ENCODE results near the gene TM4SF1. TPM values are rescaled to one million over a fixed set of nuclear protein-coding genes. Genes with fewer than 3 reads are reported as not detected.

Gene TM4SF1
- total RNA-seq, 1 donor from 2014 or later, result 97.7 TPM

GRCh38 chr3:149386299-149386606, 8.8 kb upstream of the TM4SF1 start:
- intact Hi-C loops (cut with DNase I), result no loop called here
- Histone ChIP-seq H3K4me3 (no peak overlapping the region), H3K27me3 (no peaks in the 10 kb centered on the region), H3K4me1 (peaks cover 29% of the 10 kb centered on the region), H3K9me3 (no peaks in the 10 kb centered on the region), H3K36me3 (no peaks in the 10 kb centered on the region), H3K27ac (peak overlapping the region; percentile 61)
- TF ChIP-seq CTCF (IDR thresholded peaks at IDR 0.05) (no peak), POLR2A (IDR thresholded peaks at IDR 0.05) (no peak), POLR2AphosphoS5 (IDR thresholded peaks at IDR 0.05; ENCODE audit: insufficient read depth in 1 of 2, low read depth in 1 of 2) (no peak)
- no peak for DNase-seq (ENCODE audit: extremely low spot score in 2 of 2)

GRCh38 chr3:149385617-149386298, 8.3 kb upstream of the TM4SF1 start:
- Histone ChIP-seq H3K4me1 (peaks cover 29% of the 10 kb centered on the region), H3K27me3 (no peaks in the 10 kb centered on the region), H3K27ac (peak overlapping the region; percentile 61), H3K36me3 (no peaks in the 10 kb centered on the region), H3K4me3 (no peak overlapping the region), H3K9me3 (no peaks in the 10 kb centered on the region)
- TF ChIP-seq POLR2AphosphoS5 (IDR thresholded peaks at IDR 0.05; ENCODE audit: insufficient read depth in 1 of 2, low read depth in 1 of 2) (no peak), CTCF (IDR thresholded peaks at IDR 0.05) (no peak), POLR2A (IDR thresholded peaks at IDR 0.05) (no peak)
- intact Hi-C loops (cut with DNase I), result no loop called here
- no peak for DNase-seq (ENCODE audit: extremely low spot score in 2 of 2)

GRCh38 chr3:149384911-149385321, 7.5 kb upstream of the TM4SF1 start:
- Histone ChIP-seq H3K27me3 (no peaks in the 10 kb centered on the region), H3K36me3 (no peaks in the 10 kb centered on the region), H3K4me3 (no peak overlapping the region), H3K27ac (no peak overlapping the region), H3K4me1 (peaks cover 29% of the 10 kb centered on the region), H3K9me3 (no peaks in the 10 kb centered on the region)
- TF ChIP-seq CTCF (IDR thresholded peaks at IDR 0.05), result no peak
- TF ChIP-seq POLR2AphosphoS5 (IDR thresholded peaks at IDR 0.05; ENCODE audit: insufficient read depth in 1 of 2, low read depth in 1 of 2), result peak in 1 of 2 donors; percentile 74
- no peak for TF ChIP-seq POLR2A (IDR thresholded peaks at IDR 0.05)
- intact Hi-C loops (cut with DNase I), result no loop called here
- no peak for DNase-seq (ENCODE audit: extremely low spot score in 2 of 2)

- H3K4me3 ChIP-seq, result no peak overlapping the region
- H3K4me1 ChIP-seq, result peaks cover 31% of the 10 kb centered on the region
- TF ChIP-seq POLR2AphosphoS5 (IDR thresholded peaks at IDR 0.05; ENCODE audit: insufficient read depth in 1 of 2, low read depth in 1 of 2) (no peak), POLR2A (IDR thresholded peaks at IDR 0.05) (no peak), CTCF (IDR thresholded peaks at IDR 0.05) (no peak)
- intact Hi-C loops (cut with DNase I), result no loop called here
- no peaks in the 10 kb centered on the region for H3K27me3 ChIP-seq
- DNase-seq (ENCODE audit: extremely low spot score in 2 of 2), result no peak
- no peak overlapping the region for H3K27ac ChIP-seq
- H3K9me3 ChIP-seq, result no peaks in the 10 kb centered on the region
- H3K36me3 ChIP-seq, result no peaks in the 10 kb centered on the region
These were observed 6.7 kb upstream of the TM4SF1 start for GRCh38 chr3:149384167-149384566.

- Histone ChIP-seq H3K27ac (no peak overlapping the region), H3K36me3 (no peaks in the 10 kb centered on the region), H3K4me1 (peaks cover 36% of the 10 kb centered on the region), H3K9me3 (no peaks in the 10 kb centered on the region), H3K27me3 (no peaks in the 10 kb centered on the region), H3K4me3 (no peak overlapping the region)
- DNase-seq (ENCODE audit: extremely low spot score in 2 of 2), result no peak
- intact Hi-C loops (cut with DNase I), result no loop called here
- no peak for TF ChIP-seq POLR2AphosphoS5 (IDR thresholded peaks at IDR 0.05; ENCODE audit: insufficient read depth in 1 of 2, low read depth in 1 of 2)
- no peak for TF ChIP-seq CTCF (IDR thresholded peaks at IDR 0.05)
- no peak for TF ChIP-seq POLR2A (IDR thresholded peaks at IDR 0.05)
These were observed 6.3 kb upstream of the TM4SF1 start for GRCh38 chr3:149383703-149384102.

Data from vagina (tissue), 2 donors.